HG02870 (cell line): ENCODE results near the gene SV2A.
"Not testable (repeated sequence)": the region's sequence is repeated elsewhere in the genome, so short reads cannot be mapped to it uniquely, and the experiment has no call there.

Experiments
- ATAC-seq: cut with Tn5 transposase; IDR thresholded peaks from one replicate; pipeline ENCODE4 v1.9.1; 2021; ENCODE audit warnings: mild to moderate bottlenecking, moderate library complexity; ENCODE audit not compliant: unreplicated experiment

SV2A gene

GRCh38 chr1:149887456-149888246 is 30.0 kb downstream of the SV2A start:
- peak; percentile 42 for ATAC-seq

GRCh38 chr1:149887196-149887455 is 30.5 kb downstream of the SV2A start:
- not testable (repeated sequence) for ATAC-seq

- peak; percentile 64 for ATAC-seq
These were observed 31.0 kb downstream of the SV2A start for GRCh38 chr1:149886396-149887195.

- not testable (repeated sequence) for ATAC-seq
These were observed 31.6 kb downstream of the SV2A start for GRCh38 chr1:149886121-149886395.

DNA sequence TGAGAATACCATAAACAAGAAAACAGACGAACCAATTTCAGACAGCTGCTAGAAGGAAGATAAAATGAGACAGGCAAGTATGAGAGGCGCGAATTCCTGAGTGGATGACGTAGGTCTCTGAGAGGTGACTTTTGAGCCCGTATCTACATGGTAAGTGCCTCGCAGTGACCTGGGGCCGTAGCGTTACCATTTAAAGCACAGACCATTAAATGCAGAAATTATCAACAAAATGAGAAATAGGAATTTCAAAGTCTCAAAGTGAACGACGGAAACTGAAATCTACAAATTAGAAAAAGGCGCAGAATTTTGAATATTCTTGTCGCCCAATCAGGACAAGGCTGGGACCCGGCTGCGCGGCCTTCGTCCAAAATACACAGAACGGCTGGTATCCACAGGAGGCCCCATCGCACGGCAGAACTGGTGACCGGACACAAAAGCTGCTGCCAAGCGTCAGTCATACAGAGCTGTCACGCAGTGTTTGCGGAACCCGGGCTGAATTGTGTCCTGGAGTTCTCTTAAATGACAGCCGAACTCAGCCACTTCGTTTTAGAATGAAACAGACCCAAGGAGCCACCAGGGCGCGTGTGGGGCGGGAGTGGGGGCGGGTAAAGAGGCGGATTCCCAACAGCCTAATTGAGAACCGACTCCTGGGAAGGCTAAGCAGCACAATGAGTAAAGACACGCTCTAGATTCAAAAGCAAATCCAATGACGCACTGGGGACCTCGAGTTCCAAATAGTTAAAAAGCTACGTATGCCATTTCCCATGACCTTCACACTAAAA is 32.1 kb downstream of the SV2A start:
- no peak for ATAC-seq

- no peak for ATAC-seq
These were observed 33.0 kb downstream of the SV2A start for GRCh38 chr1:149884433-149885338.

- no peak for ATAC-seq
These were observed 33.9 kb downstream of the SV2A start for GRCh38 chr1:149883598-149884247.

- no peak for ATAC-seq
These were observed 35.8 kb downstream of the SV2A start for GRCh38 chr1:149881876-149882275.

DNA sequence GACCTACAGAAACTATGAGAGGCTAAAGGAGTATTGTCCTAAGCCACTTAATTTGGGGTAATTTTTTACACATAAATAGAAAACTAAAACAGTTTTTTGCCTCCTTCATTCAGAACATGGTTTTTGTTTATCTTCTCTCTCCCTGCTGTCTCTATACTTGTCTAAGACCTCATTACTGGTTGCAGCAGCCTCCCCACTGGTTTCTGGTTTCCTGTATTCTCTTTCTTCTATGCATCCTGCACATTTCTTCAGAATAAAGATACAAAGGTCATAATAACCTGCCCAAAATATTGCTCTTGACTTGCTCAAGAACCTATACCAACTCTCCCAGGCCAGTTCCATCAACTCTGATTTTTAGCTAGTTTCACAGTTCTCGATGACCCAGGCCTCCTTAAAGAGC is 38.1 kb downstream of the SV2A start:
- no peak for ATAC-seq

DNA sequence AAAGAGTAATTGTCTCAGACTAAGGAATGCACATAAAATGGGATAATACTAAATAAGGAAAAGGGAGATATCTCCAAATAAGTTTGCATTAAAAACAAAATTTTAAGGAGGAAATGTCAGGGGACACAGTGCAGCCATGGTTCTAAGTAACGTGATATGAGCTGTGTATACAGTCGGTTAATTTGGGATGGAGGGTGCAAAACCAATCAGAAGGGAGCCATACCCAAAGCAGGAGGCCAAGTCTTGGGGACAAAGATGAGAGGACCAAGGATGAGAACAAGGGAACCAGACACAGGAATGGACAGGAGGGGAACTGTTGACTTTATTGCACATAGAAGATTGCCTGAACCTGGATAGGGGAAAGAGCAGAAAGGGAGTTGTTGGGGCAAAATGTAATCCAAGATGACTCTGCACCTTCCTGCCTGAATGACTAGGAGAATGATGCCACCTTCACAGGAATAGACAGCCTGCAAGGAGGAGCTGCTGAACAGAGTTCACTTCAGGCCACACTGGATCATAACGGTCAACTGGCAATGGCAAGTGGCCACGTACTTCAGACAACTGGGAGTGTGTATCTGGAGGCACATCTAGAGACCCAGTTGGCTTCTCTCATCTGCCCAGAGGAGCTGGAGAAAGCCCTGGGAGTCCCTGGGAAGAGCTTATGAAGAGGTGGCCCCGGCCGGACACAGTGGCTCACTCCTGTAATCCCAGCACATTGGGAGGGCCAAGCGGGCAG is 40.3 kb downstream of the SV2A start:
- no peak for ATAC-seq

DNA sequence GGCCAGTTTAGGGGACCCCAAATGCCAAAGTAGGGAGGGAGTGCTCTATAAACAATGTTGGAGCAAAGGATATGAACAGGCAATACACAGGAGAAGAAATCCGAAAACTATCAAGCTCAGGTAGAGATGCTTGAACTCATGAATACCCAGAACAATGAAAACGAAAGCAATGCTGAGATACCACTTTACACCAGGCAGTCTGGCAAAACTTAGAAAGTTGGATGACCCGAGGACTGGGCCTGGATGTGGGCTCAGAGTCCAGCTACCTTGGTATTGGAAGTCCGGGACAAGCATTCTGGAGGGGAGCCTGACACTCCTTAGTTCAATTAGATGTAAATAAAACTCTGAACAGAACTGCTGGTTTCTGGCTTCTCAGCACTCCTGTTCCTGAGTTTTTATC is 44.6 kb downstream of the SV2A start:
- ATAC-seq: not testable (repeated sequence)

DNA sequence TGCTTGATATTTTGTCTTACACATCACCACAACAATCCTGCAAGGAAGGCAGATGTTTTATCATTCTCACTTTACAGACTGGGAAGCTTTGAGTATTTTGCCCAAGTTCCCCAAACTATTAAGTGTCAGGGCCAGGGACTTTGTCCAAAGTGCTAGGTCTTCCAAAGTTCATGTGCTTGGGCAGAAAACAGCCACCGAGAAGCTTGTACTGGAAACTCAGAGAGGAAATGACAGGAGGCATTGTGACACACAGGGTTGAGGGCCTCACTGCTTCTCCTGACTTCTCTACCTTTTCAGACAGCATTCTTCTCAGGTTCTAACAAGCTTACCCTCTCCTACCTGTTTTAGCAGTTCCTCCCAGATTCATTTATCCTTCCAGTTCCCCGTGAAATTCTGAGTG is 50.8 kb downstream of the SV2A start:
- ATAC-seq: not testable (repeated sequence)

- ATAC-seq: not testable (repeated sequence)
These were observed 56.1 kb downstream of the SV2A start for GRCh38 chr1:149861497-149862054.

DNA sequence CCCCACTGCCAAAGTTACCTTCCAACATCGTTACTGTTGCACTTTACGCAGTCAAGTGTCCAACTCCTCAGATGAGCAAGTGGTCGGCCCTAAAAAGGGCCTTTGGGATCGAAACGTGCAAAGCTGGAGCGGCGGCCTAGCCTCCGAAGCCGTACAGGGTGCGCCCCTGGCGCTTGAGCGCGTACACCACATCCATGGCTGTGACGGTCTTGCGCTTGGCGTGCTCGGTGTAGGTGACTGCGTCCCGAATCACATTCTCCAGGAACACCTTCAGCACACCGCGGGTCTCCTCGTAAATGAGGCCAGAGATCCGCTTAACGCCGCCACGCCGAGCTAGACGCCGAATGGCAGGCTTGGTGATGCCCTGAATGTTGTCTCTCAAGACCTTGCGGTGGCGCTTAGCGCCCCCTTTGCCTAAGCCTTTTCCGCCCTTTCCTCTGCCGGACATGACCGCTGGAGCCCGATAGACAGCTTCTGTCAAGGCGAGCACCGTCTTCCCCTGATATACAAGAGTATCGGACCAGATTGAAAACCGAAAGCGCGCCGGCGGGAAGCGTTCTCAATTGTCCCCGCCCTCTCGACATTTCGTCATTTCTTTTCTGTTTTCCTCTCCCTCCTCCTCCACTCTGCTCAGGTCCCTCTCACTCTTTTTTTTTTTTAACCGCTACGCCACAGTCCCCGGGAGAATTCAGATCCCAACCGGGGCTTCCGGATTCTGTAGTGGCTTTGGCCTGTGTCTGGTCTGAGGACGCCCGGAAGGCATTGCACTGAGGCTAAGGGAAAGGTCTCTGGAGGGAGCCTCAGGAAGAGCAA is 56.8 kb downstream of the SV2A start:
- peak; percentile 58 for ATAC-seq

- ATAC-seq: peak; percentile 4
These were observed 57.4 kb downstream of the SV2A start for GRCh38 chr1:149860271-149860670.
